CMK (cell line): ENCODE data around the gene MYMX.

Experiments
- DNase-seq: peaks from one replicate; pipeline ENCODE4 v3.0.0-alpha.2; 2010; ENCODE audit warnings: low read depth

MYMX gene

GRCh38 chr6:44264154-44265006, 47.7 kb downstream of the MYMX start:
- DNase-seq = no peak

- no peak for DNase-seq
Measured at GRCh38 chr6:44265007-44265721, 48.4 kb downstream of the MYMX start, which contains the start of gene NFKBIE. Gene NFKBIE, minus strand, starts transcription at chr6:44265551. Its CDS starts 205 bp downstream, at chr6:44265346.

GRCh38 chr6:44265722-44266233, 49.1 kb downstream of the MYMX start:
- no peak for DNase-seq

- no peak for DNase-seq
Measured at GRCh38 chr6:44266347-44266746, 49.6 kb downstream of the MYMX start.

GRCh38 chr6:44267252-44267651, 50.5 kb downstream of the MYMX start:
- no peak for DNase-seq
